Superior temporal gyrus (tissue), 1 donor: Measurements from ENCODE around the gene KIAA0586.

Experiments used
- DNase-seq: peaks from one replicate; pipeline ENCODE4 v3.0.0-alpha.2; 2016; ENCODE audit errors: extremely low spot score

The KIAA0586 gene

DNA sequence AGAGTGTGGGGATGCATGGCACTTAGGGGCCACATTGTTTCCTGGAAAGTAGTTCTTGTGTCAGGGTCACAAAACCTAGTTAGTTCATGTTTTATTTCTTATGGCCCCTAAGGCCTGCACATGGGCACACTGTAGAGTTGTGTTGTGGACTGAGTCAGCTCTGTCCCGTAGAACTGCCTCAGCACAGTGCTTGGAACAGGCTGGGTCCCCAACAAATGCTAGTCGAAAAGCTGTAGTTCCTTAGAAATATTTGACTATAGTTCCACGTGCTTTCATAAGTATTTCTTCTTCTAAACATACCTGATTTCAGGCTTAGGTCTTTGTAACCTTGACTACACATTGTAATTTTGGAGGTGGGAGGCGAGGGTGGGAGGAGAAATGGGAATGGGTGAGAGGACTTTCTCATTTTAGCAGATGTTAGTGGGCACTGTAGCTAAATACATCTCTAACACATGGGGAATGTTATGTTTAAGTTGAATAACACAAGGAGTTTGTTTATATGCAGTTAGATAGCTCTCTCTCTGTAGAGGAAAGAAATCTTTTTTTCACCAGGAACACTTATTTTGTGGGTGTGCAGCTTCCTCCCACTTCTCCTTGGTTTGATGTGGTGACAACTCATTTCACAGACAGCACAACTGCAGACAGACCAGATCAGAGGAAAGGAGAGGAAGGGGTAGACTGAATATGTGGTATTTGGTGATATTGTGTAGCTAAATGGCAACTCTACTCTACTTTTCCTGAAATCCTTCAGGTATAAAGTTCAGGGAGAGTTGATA, 170.7 kb downstream of the KIAA0586 start:
- DNase-seq = peak; percentile 34

DNA sequence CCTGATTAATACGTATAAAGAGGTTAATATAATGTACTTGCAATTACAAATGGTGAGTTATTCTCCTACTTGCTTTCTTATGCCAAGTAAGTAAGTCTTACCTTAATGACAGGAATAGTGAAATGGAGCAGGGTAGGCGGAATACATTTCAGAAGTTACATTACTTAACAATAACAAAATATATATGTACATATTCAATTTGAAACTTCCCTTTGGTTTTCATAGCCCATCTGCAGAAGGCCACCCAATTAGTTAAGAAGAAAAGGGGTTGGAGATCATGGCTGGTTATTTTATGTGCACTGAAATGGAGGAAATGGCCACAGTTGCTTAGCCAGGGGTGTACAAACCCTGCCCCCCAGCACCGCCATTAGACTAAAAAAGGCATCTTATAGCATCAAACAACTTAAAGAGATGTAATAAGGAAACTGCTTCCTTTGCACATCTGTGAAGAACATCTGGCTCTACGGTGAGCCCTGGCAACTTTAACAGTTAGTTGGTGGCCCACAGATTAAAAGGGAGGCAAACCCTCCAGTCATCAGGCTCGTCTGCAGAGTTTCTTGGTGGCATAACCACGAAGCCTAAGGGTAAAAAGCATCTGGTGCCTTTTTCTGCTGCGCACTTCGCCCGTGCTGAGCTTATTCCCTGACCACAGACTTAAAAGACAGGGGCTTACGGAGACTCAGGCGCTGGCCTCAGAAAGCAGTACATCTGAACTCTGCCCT, 171.4 kb downstream of the KIAA0586 start:
- no peak for DNase-seq

DNA sequence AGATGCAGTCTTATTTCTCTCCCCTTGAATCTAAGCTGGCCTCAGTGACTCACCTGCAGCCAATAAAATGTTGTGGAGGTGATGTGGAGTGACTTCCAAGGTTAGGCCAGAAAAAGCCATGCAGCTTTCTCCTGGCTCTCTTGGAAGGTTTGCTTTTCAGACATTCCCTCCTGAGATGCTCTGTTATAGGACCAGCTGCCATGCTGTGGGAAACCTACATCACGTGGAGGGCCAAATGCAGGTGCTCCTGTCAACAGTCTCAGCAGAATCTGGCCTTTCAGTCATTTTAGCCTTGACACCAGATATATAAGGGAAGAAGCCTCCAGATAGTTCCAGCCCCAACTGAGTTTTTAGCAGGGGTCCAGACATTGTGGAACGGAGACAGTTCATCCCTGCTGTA, 172.2 kb downstream of the KIAA0586 start:
- no peak for DNase-seq
